Measurements from ENCODE around the gene BSG. TPM values are rescaled to one million over a fixed set of nuclear protein-coding genes. Genes with fewer than 3 reads are reported as not detected.

The BSG gene
- total RNA-seq = 100 to 1,000 TPM; 165 to 175 TPM

DNA sequence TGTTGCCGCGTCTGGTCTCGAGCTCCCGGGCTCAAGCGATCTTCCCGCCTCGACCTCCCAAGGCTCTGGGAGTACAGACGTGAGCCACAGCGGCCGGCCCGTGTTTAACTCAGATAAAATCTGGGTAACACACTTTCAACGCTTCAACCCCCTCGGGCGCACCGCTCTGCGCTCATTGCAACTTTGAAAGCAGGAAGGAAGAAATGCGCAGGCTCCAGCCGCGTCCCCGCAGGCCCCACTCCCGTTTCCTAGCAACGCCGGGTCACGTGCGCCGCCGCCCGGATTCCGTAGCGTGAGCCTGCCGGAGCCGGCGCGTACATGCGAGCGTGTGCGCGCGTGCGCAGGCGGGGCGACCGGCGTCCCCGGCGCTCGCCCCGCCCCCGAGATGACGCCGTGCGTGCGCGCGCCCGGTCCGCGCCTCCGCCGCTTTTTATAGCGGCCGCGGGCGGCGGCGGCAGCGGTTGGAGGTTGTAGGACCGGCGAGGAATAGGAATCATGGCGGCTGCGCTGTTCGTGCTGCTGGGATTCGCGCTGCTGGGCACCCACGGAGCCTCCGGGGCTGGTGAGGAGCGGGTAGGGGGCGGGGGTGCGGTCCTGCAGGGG is at the start of gene BSG:
BSG (plus strand) TSS at position 457 of the 603 bp plus-strand sequence; CDS start at position 496, 39 bp downstream.
- Mint-ChIP-seq H3K36me3 (ENCODE audit: low read depth) (peaks cover 6% of the 10 kb centered on the region), H3K4me3 (peak within 1 kb of the TSS; percentile 90), H3K4me1 (peaks cover 36% of the 10 kb centered on the region), H3K27me3 (no peaks in the 10 kb centered on the region), H3K27ac (peak within 1 kb of the TSS; percentile 95), H3K9me3 (ENCODE audit: low read depth) (no peaks in the 10 kb centered on the region)
- peak; percentile 87 for ATAC-seq
- peak; percentile 99 for DNase-seq
- POLR2A ChIA-PET = interaction anchor here (0.6 to 1.0 kb wide), 2 partner anchors 40 to 61 kb away, joined by 3 to 4 read pairs; no protein-coding TSS in a partner anchor
- intact Hi-C loops (cut with DNase I, micrococcal nuclease) = loop anchor here (1.0 to 5.0 kb wide), 12 partner anchors 28 to 225 kb away; partner anchors contain the start of genes RNF126 (in 2 of the 2), CDC34 (in 1 of the 2), GZMM (in 1 of the 2) and POLRMT (in 1 of the 2)
- CTCF ChIA-PET = interaction anchor here (0.9 to 1.3 kb wide), 3 partner anchors 17 to 62 kb away, joined by 3 to 7 read pairs (median 7); partner anchors contain the start of gene CDC34

- Mint-ChIP-seq H3K36me3 (ENCODE audit: low read depth) (no peaks in the 10 kb centered on the region), H3K27me3 (peaks cover 1% of the 10 kb centered on the region), H3K27ac (no peak overlapping the region), H3K4me1 (no peaks in the 10 kb centered on the region), H3K9me3 (ENCODE audit: low read depth) (no peaks in the 10 kb centered on the region), H3K4me3 (no peak overlapping the region)
- DNase-seq (no peak), ATAC-seq (no peak)
- POLR2A ChIA-PET = no interaction called here
- intact Hi-C loops (cut with DNase I, micrococcal nuclease) = no loop called here
- CTCF ChIA-PET = interaction anchor here (2.1 kb wide), 1 partner anchor 12 kb away, joined by 12 read pairs; no protein-coding TSS in a partner anchor
Measured at GRCh38 chr19:522726-523125, 49.7 kb upstream of the BSG start.

DNA sequence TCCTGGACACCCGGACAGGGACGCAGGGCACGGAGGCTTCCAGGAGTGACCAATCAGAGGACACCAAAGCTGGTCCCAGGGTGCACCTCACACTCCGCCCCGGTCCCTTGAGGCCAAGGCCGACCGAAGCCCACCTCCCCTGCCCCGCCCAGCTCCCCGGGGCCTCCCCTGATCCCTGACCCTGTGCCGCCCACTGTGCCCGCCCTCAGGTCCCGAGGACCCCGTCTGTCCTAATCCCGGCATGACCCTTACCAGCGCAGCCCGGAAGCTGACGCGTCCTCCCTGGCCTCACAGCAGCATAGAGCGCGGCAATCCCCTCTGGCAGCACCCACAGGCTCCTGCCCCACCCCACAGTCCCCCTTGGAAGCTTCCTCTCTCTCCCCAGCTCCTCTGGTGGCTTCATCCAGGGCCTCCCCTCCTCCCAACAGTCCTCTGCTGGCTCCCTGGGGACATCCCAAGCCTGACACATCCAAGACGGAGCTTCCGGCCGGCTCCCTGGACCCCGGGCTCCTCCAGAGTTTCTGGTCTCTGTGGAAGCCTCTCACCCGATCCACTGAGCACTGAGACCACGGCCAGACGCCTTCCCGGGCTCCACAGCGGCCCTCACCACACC is 48.2 kb upstream of the BSG start:
- POLR2A ChIA-PET = no interaction called here
- H3K4me3 Mint-ChIP-seq = no peak overlapping the region
- DNase-seq = no peak
- H3K4me1 Mint-ChIP-seq = no peaks in the 10 kb centered on the region
- no peak for ATAC-seq
- intact Hi-C loops (cut with DNase I, micrococcal nuclease) = no loop called here
- no peak overlapping the region for H3K27ac Mint-ChIP-seq
- no peaks in the 10 kb centered on the region for H3K36me3 Mint-ChIP-seq (ENCODE audit: low read depth)
- CTCF ChIA-PET = no interaction called here
- H3K27me3 Mint-ChIP-seq = peaks cover 1% of the 10 kb centered on the region
- H3K9me3 Mint-ChIP-seq (ENCODE audit: low read depth) = no peaks in the 10 kb centered on the region

- DNase-seq (no peak), ATAC-seq (peak; percentile 14)
- Mint-ChIP-seq H3K4me1 (peaks cover under 1% of the 10 kb centered on the region), H3K9me3 (ENCODE audit: low read depth) (no peaks in the 10 kb centered on the region), H3K36me3 (ENCODE audit: low read depth) (no peaks in the 10 kb centered on the region), H3K27me3 (peaks cover 1% of the 10 kb centered on the region), H3K27ac (no peak overlapping the region), H3K4me3 (no peak overlapping the region)
- ChIA-PET CTCF (no interaction called here), POLR2A (no interaction called here)
- intact Hi-C loops (cut with DNase I, micrococcal nuclease) = no loop called here
Measured at GRCh38 chr19:525029-525428, 47.4 kb upstream of the BSG start.

GRCh38 chr19:525857-526419 is 46.5 kb upstream of the BSG start:
- H3K36me3 Mint-ChIP-seq (ENCODE audit: low read depth) = no peaks in the 10 kb centered on the region
- POLR2A ChIA-PET = no interaction called here
- H3K4me1 Mint-ChIP-seq = peaks cover 7% of the 10 kb centered on the region
- H3K9me3 Mint-ChIP-seq (ENCODE audit: low read depth) = no peaks in the 10 kb centered on the region
- no peak overlapping the region for H3K27ac Mint-ChIP-seq
- intact Hi-C loops (cut with DNase I, micrococcal nuclease) = no loop called here
- H3K27me3 Mint-ChIP-seq = peaks cover 1% of the 10 kb centered on the region
- DNase-seq (no peak), ATAC-seq (no peak)
- no peak overlapping the region for H3K4me3 Mint-ChIP-seq
- CTCF ChIA-PET = no interaction called here

DNA sequence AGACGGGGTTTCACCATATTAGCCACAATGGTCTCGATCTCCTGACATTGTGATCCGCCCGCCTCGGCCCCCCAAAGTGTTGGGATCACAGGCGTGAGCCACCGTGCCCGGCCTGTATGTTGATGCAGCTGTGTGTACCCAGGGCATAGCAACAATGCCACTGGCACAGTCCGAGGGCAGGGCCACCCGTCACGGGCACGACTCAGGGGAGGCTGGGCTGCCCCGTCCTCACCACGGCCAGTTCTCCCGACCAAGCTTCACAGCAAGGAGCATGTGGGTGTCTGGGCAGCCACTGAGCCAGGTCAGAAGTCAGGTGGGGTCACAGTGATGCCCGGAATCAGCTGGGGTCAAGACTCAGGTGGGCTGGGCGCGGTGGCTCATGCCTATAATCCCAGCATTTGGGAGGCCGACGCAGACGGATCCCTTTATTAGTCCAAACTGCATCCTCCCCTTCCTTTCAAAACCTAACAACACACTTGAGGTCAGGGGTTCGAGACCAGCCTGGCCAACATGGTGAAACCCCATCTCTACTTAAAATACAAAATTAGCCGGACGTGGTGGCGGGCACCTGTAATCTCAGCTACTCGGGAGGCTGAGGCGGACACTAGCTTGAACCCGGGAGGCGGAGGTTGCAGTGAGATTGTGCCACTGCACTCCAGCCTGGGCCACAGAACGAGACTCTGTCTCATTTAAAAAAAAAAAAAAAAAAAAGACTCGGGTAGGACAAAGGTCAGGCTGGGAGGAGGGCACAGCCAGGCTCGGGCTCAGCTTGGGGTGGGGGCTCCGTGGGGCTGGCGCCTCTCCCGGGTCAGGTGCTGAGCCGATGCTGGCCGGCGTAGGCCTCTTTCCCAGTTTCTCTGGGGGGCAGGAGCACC is 42.0 kb upstream of the BSG start:
- Mint-ChIP-seq H3K9me3 (ENCODE audit: low read depth) (no peaks in the 10 kb centered on the region), H3K27ac (peak overlapping the region; percentile 84), H3K36me3 (ENCODE audit: low read depth) (no peaks in the 10 kb centered on the region), H3K4me1 (peaks cover 24% of the 10 kb centered on the region), H3K4me3 (peak overlapping the region; percentile 77), H3K27me3 (peaks cover 1% of the 10 kb centered on the region)
- DNase-seq (no peak), ATAC-seq (no peak)
- intact Hi-C loops (cut with DNase I, micrococcal nuclease) = loop anchor here (1.0 kb wide), 6 partner anchors 23 to 267 kb away; partner anchors contain the start of genes TPGS1 (in 2 of the 2), BSG (in 1 of the 2), POLRMT (in 1 of the 2) and PTBP1 (in 1 of the 2)
- POLR2A ChIA-PET = interaction anchor here (1.7 kb wide), 1 partner anchor 20 kb away, joined by 7 read pairs; no protein-coding TSS in a partner anchor
- CTCF ChIA-PET = interaction anchor here (0.6 to 4.0 kb wide), 4 partner anchors 20 to 1060 kb away, joined by 3 to 30 read pairs (median 6); no protein-coding TSS in a partner anchor

- Mint-ChIP-seq H3K27me3 (peaks cover 1% of the 10 kb centered on the region), H3K36me3 (ENCODE audit: low read depth) (no peaks in the 10 kb centered on the region), H3K4me1 (peaks cover 24% of the 10 kb centered on the region), H3K27ac (peak overlapping the region; percentile 84), H3K9me3 (ENCODE audit: low read depth) (no peaks in the 10 kb centered on the region), H3K4me3 (peak overlapping the region; percentile 77)
- intact Hi-C loops (cut with DNase I, micrococcal nuclease) = loop anchor here (1.0 kb wide), 6 partner anchors 24 to 266 kb away; partner anchors contain the start of genes TPGS1 (in 2 of the 2), BSG (in 1 of the 2), POLRMT (in 1 of the 2) and PTBP1 (in 1 of the 2)
- ATAC-seq = peak; percentile 78
- DNase-seq = peak; percentile 93
- ChIA-PET POLR2A (interaction anchor here (0.5 to 1.7 kb wide), 4 partner anchors 21 to 491 kb away, joined by 3 to 7 read pairs (median 4); no protein-coding TSS in a partner anchor), CTCF (interaction anchor here (0.6 to 4.0 kb wide), 7 partner anchors 9 to 1059 kb away, joined by 3 to 30 read pairs (median 7); no protein-coding TSS in a partner anchor)
Measured at GRCh38 chr19:531009-531752, 41.2 kb upstream of the BSG start.

DNA sequence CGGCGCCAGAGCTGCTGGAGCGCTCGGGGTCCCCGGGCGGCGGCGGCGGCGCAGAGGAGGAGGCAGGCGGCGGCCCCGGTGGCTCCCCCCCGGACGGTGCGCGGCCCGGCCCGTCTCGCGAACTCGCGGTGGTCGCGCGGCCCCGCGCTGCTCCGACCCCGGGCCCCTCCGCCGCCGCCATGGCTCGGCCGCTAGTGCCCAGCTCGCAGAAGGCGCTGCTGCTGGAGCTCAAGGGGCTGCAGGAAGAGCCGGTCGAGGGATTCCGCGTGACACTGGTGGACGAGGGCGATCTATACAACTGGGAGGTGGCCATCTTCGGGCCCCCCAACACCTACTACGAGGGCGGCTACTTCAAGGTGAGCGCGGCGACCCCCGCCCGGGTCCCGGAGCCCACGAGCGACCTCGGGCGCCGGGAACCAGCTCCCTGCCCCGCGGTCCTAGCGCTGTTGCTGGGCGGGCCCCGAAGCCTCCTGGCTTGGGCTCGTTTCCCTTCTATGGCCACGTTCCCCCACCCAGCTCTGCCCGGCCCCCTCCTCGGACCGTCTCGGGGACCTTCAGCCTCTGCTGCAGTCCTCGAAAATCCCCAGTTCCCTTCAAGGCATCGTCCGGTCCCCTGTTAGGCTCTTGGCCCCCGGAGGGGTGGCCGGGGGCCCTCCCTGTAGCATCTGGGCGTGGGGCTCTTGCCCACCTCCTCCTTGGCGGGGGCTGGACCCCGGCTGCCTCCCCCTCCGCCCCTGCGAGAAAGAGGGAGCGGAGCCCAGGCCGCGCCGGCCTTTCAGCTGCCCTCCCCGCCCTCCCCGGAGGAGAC is 40.4 kb upstream of the BSG start, which contains the start of gene CDC34:
CDC34 (plus strand) TSS at position 8 of the 808 bp plus-strand sequence; CDS start at position 180, 172 bp downstream.
- Mint-ChIP-seq H3K27me3 (no peaks in the 10 kb centered on the region), H3K9me3 (ENCODE audit: low read depth) (no peaks in the 10 kb centered on the region), H3K36me3 (ENCODE audit: low read depth) (no peaks in the 10 kb centered on the region), H3K4me1 (peaks cover 24% of the 10 kb centered on the region), H3K27ac (peak within 1 kb of the TSS; percentile 84), H3K4me3 (peak within 1 kb of the TSS; percentile 78)
- intact Hi-C loops (cut with DNase I, micrococcal nuclease) = loop anchor here (1.0 to 2.0 kb wide), 7 partner anchors 25 to 265 kb away; partner anchors contain the start of genes BSG (in 2 of the 2), TPGS1 (in 2 of the 2), POLRMT (in 1 of the 2) and PTBP1 (in 1 of the 2)
- POLR2A ChIA-PET = interaction anchor here (0.5 to 1.7 kb wide), 4 partner anchors 21 to 490 kb away, joined by 3 to 7 read pairs (median 4); no protein-coding TSS in a partner anchor
- CTCF ChIA-PET = interaction anchor here (0.8 to 2.6 kb wide), 8 partner anchors 10 to 80 kb away, joined by 3 to 20 read pairs (median 4); no protein-coding TSS in a partner anchor
- peak; percentile 37 for DNase-seq
- peak; percentile 9 for ATAC-seq

- no peaks in the 10 kb centered on the region for H3K9me3 Mint-ChIP-seq (ENCODE audit: low read depth)
- DNase-seq (peak; percentile 60), ATAC-seq (no peak)
- no peaks in the 10 kb centered on the region for H3K27me3 Mint-ChIP-seq
- H3K36me3 Mint-ChIP-seq (ENCODE audit: low read depth) = no peaks in the 10 kb centered on the region
- ChIA-PET POLR2A (no interaction called here), CTCF (interaction anchor here (0.7 to 2.6 kb wide), 9 partner anchors 9 to 124 kb away, joined by 3 to 20 read pairs (median 3); no protein-coding TSS in a partner anchor)
- peaks cover 24% of the 10 kb centered on the region for H3K4me1 Mint-ChIP-seq
- H3K27ac Mint-ChIP-seq = peak overlapping the region; percentile 77
- peak overlapping the region; percentile 78 for H3K4me3 Mint-ChIP-seq
- intact Hi-C loops (cut with DNase I, micrococcal nuclease) = loop anchor here in 1 of 2 experiments (2.0 kb wide), 1 partner anchor 40 kb away; the partner anchor contains the start of gene BSG
Measured at GRCh38 chr19:532561-533363, 39.6 kb upstream of the BSG start.

Data from activated CD4-positive, alpha-beta T cell treated with anti-CD3 and anti-CD28 coated beads for 36 hours (primary cell).